ENCODE data around the gene ARHGEF17.

- TF ChIP-seq CTCF (conservative IDR thresholded peaks at IDR 0.05; ENCODE audit: low read depth, low read length) (no peak), EZH2 (IDR thresholded peaks at IDR 0.05; ENCODE audit: borderline replicate concordance, low read depth, low read length, poor library complexity, severe bottlenecking) (no peak)
These were observed 74.7 kb downstream of the ARHGEF17 start for GRCh38 chr11:73382747-73383146.

Data from A673 (cell line).